Ascending aorta (tissue), 2 donors: Measurements from ENCODE around the gene CHCHD6. TPM values are rescaled to one million over a fixed set of nuclear protein-coding genes. Genes with fewer than 3 reads are reported as not detected.

Experiments used
- DNase-seq, 2 donors: peaks; one replicate each; pipeline ENCODE4 v3.0.0-alpha.2; 2019; ENCODE audit warnings: low spot score in 2 of 2
- H3K27ac ChIP-seq, 2 donors: fragments of 200-600 bp; sonication (generic); one replicate each; pipeline ENCODE4 v1.5.1; 2016 to 2017; ENCODE audit warnings: mild to moderate bottlenecking in 1 of 2
- H3K27me3 ChIP-seq: fragments of 200-600 bp; sonication (generic); one replicate; pipeline ENCODE4 v1.5.1; 2017
- H3K36me3 ChIP-seq, 2 donors: fragments of 200-600 bp; sonication (generic); one replicate each; pipeline ENCODE4 v1.5.1; 2016
- H3K4me1 ChIP-seq, 2 donors: fragments of 200-600 bp; sonication (generic); one replicate each; pipeline ENCODE4 v1.5.1; 2016 to 2017; ENCODE audit warnings: mild to moderate bottlenecking in 1 of 2
- H3K4me3 ChIP-seq, 2 donors: fragments of 200-600 bp; sonication (generic); one replicate each; pipeline ENCODE4 v1.5.1; 2016 to 2017; ENCODE audit warnings: mild to moderate bottlenecking in 1 of 2
- H3K9me3 ChIP-seq, 2 donors: fragments of 200-600 bp; sonication (generic); one replicate each; pipeline ENCODE4 v1.5.1; 2016
- CTCF ChIP-seq, 3 experiments: fragments of 200-600 bp in 2 of 3; fragments of 450-650 bp in 1 of 3; sonication (generic) in 2 of 3; IDR thresholded peaks; one replicate each; pipeline ENCODE4 v1.5.1; 2016 to 2019; ENCODE audit warnings: antibody characterized with exemption in 3 of 3, mild to moderate bottlenecking in 1 of 3, moderate library complexity in 1 of 3
- intact Hi-C: fragments of 100-400 bp; cut with DNase I; formaldehyde crosslinking; loops from one replicate; pipeline ENCODE4 v1.15.1; 2023
- total RNA-seq: library from RNA; depleted of rRNA; stranded (reverse); fragments of >200 nt; gene quantifications from one replicate; pipeline ENCODE4 v1.1.0, GENCODE V29; 2016

Gene CHCHD6
- total RNA-seq, 1 donor from 2014 or later: 1.2 TPM

GRCh38 chr3:126732281-126733060 lies 28.4 kb downstream of the CHCHD6 start:
- Histone ChIP-seq H3K9me3 (no peaks in the 10 kb centered on the region), H3K27ac (no peak overlapping the region), H3K4me1 (no peaks in the 10 kb centered on the region), H3K27me3 (no peaks in the 10 kb centered on the region), H3K4me3 (no peak overlapping the region), H3K36me3 (peaks cover 4 to 28% of the 10 kb centered on the region in 2 donors)
- no peak for TF ChIP-seq CTCF (IDR thresholded peaks at IDR 0.05)
- DNase-seq: no peak
- intact Hi-C loops: no loop called here

- Histone ChIP-seq H3K4me1 (no peaks in the 10 kb centered on the region), H3K27me3 (no peaks in the 10 kb centered on the region), H3K4me3 (no peak overlapping the region), H3K27ac (no peak overlapping the region), H3K9me3 (no peaks in the 10 kb centered on the region), H3K36me3 (peaks cover 4 to 24% of the 10 kb centered on the region in 2 donors)
- intact Hi-C loops: no loop called here
- DNase-seq: no peak
- TF ChIP-seq CTCF (IDR thresholded peaks at IDR 0.05): no peak
These were observed 29.0 kb downstream of the CHCHD6 start for GRCh38 chr3:126733061-126733430.

GRCh38 chr3:126734106-126734723 lies 30.2 kb downstream of the CHCHD6 start:
- TF ChIP-seq CTCF (IDR thresholded peaks at IDR 0.05): no peak
- no peaks in the 10 kb centered on the region for H3K27me3 ChIP-seq
- no peaks in the 10 kb centered on the region for H3K4me1 ChIP-seq
- H3K27ac ChIP-seq: no peak overlapping the region
- no peak overlapping the region for H3K4me3 ChIP-seq
- peaks cover 0 to 2% of the 10 kb centered on the region in 2 donors for H3K9me3 ChIP-seq
- H3K36me3 ChIP-seq: peaks cover 4 to 22% of the 10 kb centered on the region in 2 donors
- no peak for DNase-seq
- intact Hi-C loops: no loop called here

- TF ChIP-seq CTCF (IDR thresholded peaks at IDR 0.05): no peak
- Histone ChIP-seq H3K27ac (no peak overlapping the region), H3K36me3 (peaks cover 4 to 22% of the 10 kb centered on the region in 2 donors), H3K9me3 (peaks cover 0 to 10% of the 10 kb centered on the region in 2 donors), H3K4me3 (no peak overlapping the region), H3K4me1 (no peaks in the 10 kb centered on the region), H3K27me3 (no peaks in the 10 kb centered on the region)
- intact Hi-C loops: no loop called here
- DNase-seq: no peak
These were observed 33.5 kb downstream of the CHCHD6 start for GRCh38 chr3:126737527-126737926.

- Histone ChIP-seq H3K27ac (no peak overlapping the region), H3K4me1 (peaks cover 8 to 14% of the 10 kb centered on the region in 2 donors), H3K4me3 (no peak overlapping the region), H3K27me3 (no peaks in the 10 kb centered on the region), H3K36me3 (no peaks in the 10 kb centered on the region), H3K9me3 (peaks cover 0 to 10% of the 10 kb centered on the region in 2 donors)
- DNase-seq: no peak
- intact Hi-C loops: no loop called here
- TF ChIP-seq CTCF (IDR thresholded peaks at IDR 0.05): no peak
These were observed 38.0 kb downstream of the CHCHD6 start for GRCh38 chr3:126742057-126742456.
